ENCODE results near the gene DPY19L3.
"Not testable (repeated sequence)": the region's sequence is repeated elsewhere in the genome, so short reads cannot be mapped to it uniquely, and the experiment has no call there.

Gene DPY19L3

GRCh38 chr19:32404213-32404932, 1.2 kb upstream of the DPY19L3 start:
- Histone ChIP-seq H3K27ac (ENCODE audit: low read depth, low read length) (peak overlapping the region; percentile 96), H3K4me1 (ENCODE audit: control insufficient read depth, insufficient read depth, low read length) (peaks cover 3% of the 10 kb centered on the region), H3K4me3 (ENCODE audit: low read length) (peak overlapping the region; percentile 91), H3K27me3 (ENCODE audit: control insufficient read depth, insufficient read depth, low read length) (no peaks in the 10 kb centered on the region), H3K36me3 (ENCODE audit: control insufficient read depth, insufficient read depth, low read length) (no peaks in the 10 kb centered on the region), H3K9ac (ENCODE audit: low read length) (peak overlapping the region; percentile 88)

GRCh38 chr19:32404933-32405430, 588 bp upstream of the DPY19L3 start:
- Histone ChIP-seq H3K36me3 (ENCODE audit: control insufficient read depth, insufficient read depth, low read length) (no peaks in the 10 kb centered on the region), H3K27ac (ENCODE audit: low read depth, low read length) (peak overlapping the region; percentile 96), H3K27me3 (ENCODE audit: control insufficient read depth, insufficient read depth, low read length) (no peaks in the 10 kb centered on the region), H3K9ac (ENCODE audit: low read length) (peak overlapping the region; percentile 88), H3K4me1 (ENCODE audit: control insufficient read depth, insufficient read depth, low read length) (peaks cover 3% of the 10 kb centered on the region), H3K4me3 (ENCODE audit: low read length) (peak overlapping the region; percentile 91)

- Histone ChIP-seq H3K27me3 (ENCODE audit: control insufficient read depth, insufficient read depth, low read length) (no peaks in the 10 kb centered on the region), H3K4me1 (ENCODE audit: control insufficient read depth, insufficient read depth, low read length) (peaks cover 3% of the 10 kb centered on the region), H3K27ac (ENCODE audit: low read depth, low read length) (peak overlapping the region; percentile 96), H3K4me3 (ENCODE audit: low read length) (peak overlapping the region; percentile 91), H3K9ac (ENCODE audit: low read length) (peak overlapping the region; percentile 22), H3K36me3 (ENCODE audit: control insufficient read depth, insufficient read depth, low read length) (peaks cover 4% of the 10 kb centered on the region)
Measured at GRCh38 chr19:32406161-32407003, 812 bp downstream of the DPY19L3 start.

GRCh38 chr19:32407004-32407992, 1.7 kb downstream of the DPY19L3 start:
- Histone ChIP-seq H3K27ac (ENCODE audit: low read depth, low read length) (no peak overlapping the region), H3K4me1 (ENCODE audit: control insufficient read depth, insufficient read depth, low read length) (peaks cover 3% of the 10 kb centered on the region), H3K4me3 (ENCODE audit: low read length) (peak overlapping the region; percentile 91), H3K36me3 (ENCODE audit: control insufficient read depth, insufficient read depth, low read length) (peaks cover 4% of the 10 kb centered on the region), H3K27me3 (ENCODE audit: control insufficient read depth, insufficient read depth, low read length) (no peaks in the 10 kb centered on the region), H3K9ac (ENCODE audit: low read length) (no peak overlapping the region)

GRCh38 chr19:32415246-32415645, 9.7 kb downstream of the DPY19L3 start:
- no peak overlapping the region for H3K27ac ChIP-seq (ENCODE audit: low read depth, low read length)
- no peak overlapping the region for H3K4me3 ChIP-seq (ENCODE audit: low read length)
- H3K27me3 ChIP-seq (ENCODE audit: control insufficient read depth, insufficient read depth, low read length), result no peaks in the 10 kb centered on the region
- H3K9ac ChIP-seq (ENCODE audit: low read length), result no peak overlapping the region
- H3K4me1 ChIP-seq (ENCODE audit: control insufficient read depth, insufficient read depth, low read length), result no peaks in the 10 kb centered on the region
- H3K36me3 ChIP-seq (ENCODE audit: control insufficient read depth, insufficient read depth, low read length), result peaks cover 6% of the 10 kb centered on the region

- no peak overlapping the region for H3K9ac ChIP-seq (ENCODE audit: low read length)
- no peak overlapping the region for H3K4me3 ChIP-seq (ENCODE audit: low read length)
- no peaks in the 10 kb centered on the region for H3K27me3 ChIP-seq (ENCODE audit: control insufficient read depth, insufficient read depth, low read length)
- H3K27ac ChIP-seq (ENCODE audit: low read depth, low read length), result no peak overlapping the region
- no peaks in the 10 kb centered on the region for H3K4me1 ChIP-seq (ENCODE audit: control insufficient read depth, insufficient read depth, low read length)
- peaks cover 6% of the 10 kb centered on the region for H3K36me3 ChIP-seq (ENCODE audit: control insufficient read depth, insufficient read depth, low read length)
Measured at GRCh38 chr19:32415669-32416068, 10.1 kb downstream of the DPY19L3 start.

GRCh38 chr19:32416749-32417456, 11.3 kb downstream of the DPY19L3 start:
- H3K4me3 ChIP-seq (ENCODE audit: low read length), result no peak overlapping the region
- peaks cover 2% of the 10 kb centered on the region for H3K36me3 ChIP-seq (ENCODE audit: control insufficient read depth, insufficient read depth, low read length)
- no peaks in the 10 kb centered on the region for H3K27me3 ChIP-seq (ENCODE audit: control insufficient read depth, insufficient read depth, low read length)
- no peak overlapping the region for H3K27ac ChIP-seq (ENCODE audit: low read depth, low read length)
- no peaks in the 10 kb centered on the region for H3K4me1 ChIP-seq (ENCODE audit: control insufficient read depth, insufficient read depth, low read length)
- H3K9ac ChIP-seq (ENCODE audit: low read length), result no peak overlapping the region

- Histone ChIP-seq H3K4me3 (ENCODE audit: low read length) (no peak overlapping the region), H3K27me3 (ENCODE audit: control insufficient read depth, insufficient read depth, low read length) (no peaks in the 10 kb centered on the region), H3K9ac (ENCODE audit: low read length) (no peak overlapping the region), H3K27ac (ENCODE audit: low read depth, low read length) (no peak overlapping the region), H3K36me3 (ENCODE audit: control insufficient read depth, insufficient read depth, low read length) (no peaks in the 10 kb centered on the region), H3K4me1 (ENCODE audit: control insufficient read depth, insufficient read depth, low read length) (no peaks in the 10 kb centered on the region)
Measured at GRCh38 chr19:32418155-32418554, 12.6 kb downstream of the DPY19L3 start.

- H3K9ac ChIP-seq (ENCODE audit: low read length), result no peak overlapping the region
- H3K4me3 ChIP-seq (ENCODE audit: low read length), result no peak overlapping the region
- H3K4me1 ChIP-seq (ENCODE audit: control insufficient read depth, insufficient read depth, low read length), result no peaks in the 10 kb centered on the region
- no peaks in the 10 kb centered on the region for H3K36me3 ChIP-seq (ENCODE audit: control insufficient read depth, insufficient read depth, low read length)
- H3K27me3 ChIP-seq (ENCODE audit: control insufficient read depth, insufficient read depth, low read length), result no peaks in the 10 kb centered on the region
- no peak overlapping the region for H3K27ac ChIP-seq (ENCODE audit: low read depth, low read length)
Measured at GRCh38 chr19:32421589-32422361, 16.2 kb downstream of the DPY19L3 start.

GRCh38 chr19:32422435-32422834, 16.9 kb downstream of the DPY19L3 start:
- no peak overlapping the region for H3K27ac ChIP-seq (ENCODE audit: low read depth, low read length)
- H3K27me3 ChIP-seq (ENCODE audit: control insufficient read depth, insufficient read depth, low read length), result no peaks in the 10 kb centered on the region
- no peak overlapping the region for H3K9ac ChIP-seq (ENCODE audit: low read length)
- H3K36me3 ChIP-seq (ENCODE audit: control insufficient read depth, insufficient read depth, low read length), result no peaks in the 10 kb centered on the region
- no peaks in the 10 kb centered on the region for H3K4me1 ChIP-seq (ENCODE audit: control insufficient read depth, insufficient read depth, low read length)
- H3K4me3 ChIP-seq (ENCODE audit: low read length), result no peak overlapping the region

- not testable (repeated sequence) for H3K9ac ChIP-seq (ENCODE audit: low read length); H3K4me1 ChIP-seq (ENCODE audit: control insufficient read depth, insufficient read depth, low read length); H3K27ac ChIP-seq (ENCODE audit: low read depth, low read length); H3K36me3 ChIP-seq (ENCODE audit: control insufficient read depth, insufficient read depth, low read length); H3K27me3 ChIP-seq (ENCODE audit: control insufficient read depth, insufficient read depth, low read length); H3K4me3 ChIP-seq (ENCODE audit: low read length)
Measured at GRCh38 chr19:32423944-32424343, 18.4 kb downstream of the DPY19L3 start.

Measured in rectal smooth muscle tissue (tissue), 1 donor.